GM12801 (cell line): Measurements from ENCODE around the gene MAP3K20.

ENCODE experiments used
- CTCF ChIP-seq: IDR thresholded peaks from one replicate; pipeline ENCODE4 v1.5.1; 2011; ENCODE audit warnings: control low read depth; ENCODE audit not compliant: insufficient read length; ENCODE audit errors: extremely low read depth

The MAP3K20 gene

GRCh38 chr2:173231042-173231441 lies 155.4 kb downstream of the MAP3K20 start:
- TF ChIP-seq CTCF, result no peak

GRCh38 chr2:173231465-173231864 lies 155.8 kb downstream of the MAP3K20 start:
- no peak for TF ChIP-seq CTCF

- TF ChIP-seq CTCF, result no peak
These were observed 157.5 kb downstream of the MAP3K20 start for GRCh38 chr2:173232956-173233744.

- TF ChIP-seq CTCF, result no peak
These were observed 160.5 kb downstream of the MAP3K20 start for GRCh38 chr2:173235947-173236803.

- no peak for TF ChIP-seq CTCF
These were observed 162.7 kb downstream of the MAP3K20 start for GRCh38 chr2:173238385-173238784.

GRCh38 chr2:173238831-173239230 lies 163.2 kb downstream of the MAP3K20 start:
- no peak for TF ChIP-seq CTCF

GRCh38 chr2:173239644-173240043 lies 164.0 kb downstream of the MAP3K20 start:
- no peak for TF ChIP-seq CTCF
